GM10266 (cell line): ENCODE data around the gene RAB10.

Experiments
- DNase-seq: peaks from one replicate; pipeline ENCODE4 v3.0.0; 2012; ENCODE audit errors: extremely low spot score
- TF ChIP-seq, protein P1 (sequence below): IDR thresholded peaks from 2 replicates; pipeline ENCODE4 v1.5.1; 2012; ENCODE audit warnings: mild to moderate bottlenecking, low read depth; ENCODE audit not compliant: control insufficient read depth, insufficient read depth; ENCODE audit errors: missing control alignments

Gene RAB10

DNA sequence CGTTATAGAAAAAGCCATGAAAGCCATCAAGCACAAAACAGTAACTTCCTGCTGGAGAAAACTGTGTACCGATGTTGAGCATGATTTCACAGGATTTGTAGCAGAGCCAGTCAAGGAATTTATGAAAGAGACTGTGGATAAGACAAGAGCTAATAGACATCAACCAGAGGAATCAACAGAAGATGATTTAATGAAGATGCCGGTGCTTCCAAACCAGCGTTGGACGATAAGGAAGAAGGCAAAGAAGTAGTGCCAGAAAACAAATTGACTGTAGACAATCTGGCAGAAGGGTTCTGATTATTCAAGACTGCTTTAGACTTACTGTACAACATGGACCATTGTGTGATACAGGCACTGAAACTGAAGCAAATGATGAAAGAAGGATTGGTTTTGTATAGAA, 89.5 kb downstream of the RAB10 start:
- no peak for DNase-seq
- TF ChIP-seq, protein P1, sequence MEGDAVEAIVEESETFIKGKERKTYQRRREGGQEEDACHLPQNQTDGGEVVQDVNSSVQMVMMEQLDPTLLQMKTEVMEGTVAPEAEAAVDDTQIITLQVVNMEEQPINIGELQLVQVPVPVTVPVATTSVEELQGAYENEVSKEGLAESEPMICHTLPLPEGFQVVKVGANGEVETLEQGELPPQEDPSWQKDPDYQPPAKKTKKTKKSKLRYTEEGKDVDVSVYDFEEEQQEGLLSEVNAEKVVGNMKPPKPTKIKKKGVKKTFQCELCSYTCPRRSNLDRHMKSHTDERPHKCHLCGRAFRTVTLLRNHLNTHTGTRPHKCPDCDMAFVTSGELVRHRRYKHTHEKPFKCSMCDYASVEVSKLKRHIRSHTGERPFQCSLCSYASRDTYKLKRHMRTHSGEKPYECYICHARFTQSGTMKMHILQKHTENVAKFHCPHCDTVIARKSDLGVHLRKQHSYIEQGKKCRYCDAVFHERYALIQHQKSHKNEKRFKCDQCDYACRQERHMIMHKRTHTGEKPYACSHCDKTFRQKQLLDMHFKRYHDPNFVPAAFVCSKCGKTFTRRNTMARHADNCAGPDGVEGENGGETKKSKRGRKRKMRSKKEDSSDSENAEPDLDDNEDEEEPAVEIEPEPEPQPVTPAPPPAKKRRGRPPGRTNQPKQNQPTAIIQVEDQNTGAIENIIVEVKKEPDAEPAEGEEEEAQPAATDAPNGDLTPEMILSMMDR: no peak

DNA sequence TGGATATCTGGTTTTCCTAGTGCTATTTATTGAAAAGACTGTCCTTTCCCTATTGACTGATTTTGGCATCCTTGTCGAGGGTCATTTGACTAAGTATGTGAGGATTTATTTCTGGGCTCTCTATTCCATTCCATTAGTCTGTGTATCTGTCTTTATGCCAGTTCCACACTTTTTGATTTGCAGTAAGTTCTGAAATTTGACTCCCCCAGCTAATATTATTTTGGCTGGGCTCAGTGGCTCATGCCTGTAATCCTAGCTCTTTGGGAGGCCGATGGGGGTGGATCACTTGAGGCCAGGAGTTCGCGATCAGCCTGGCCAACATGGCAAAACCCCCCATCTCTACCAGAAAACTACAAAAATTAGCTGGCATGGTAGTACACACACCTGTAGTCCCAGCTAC, 92.2 kb downstream of the RAB10 start:
- TF ChIP-seq, protein P1: no peak
- no peak for DNase-seq

DNA sequence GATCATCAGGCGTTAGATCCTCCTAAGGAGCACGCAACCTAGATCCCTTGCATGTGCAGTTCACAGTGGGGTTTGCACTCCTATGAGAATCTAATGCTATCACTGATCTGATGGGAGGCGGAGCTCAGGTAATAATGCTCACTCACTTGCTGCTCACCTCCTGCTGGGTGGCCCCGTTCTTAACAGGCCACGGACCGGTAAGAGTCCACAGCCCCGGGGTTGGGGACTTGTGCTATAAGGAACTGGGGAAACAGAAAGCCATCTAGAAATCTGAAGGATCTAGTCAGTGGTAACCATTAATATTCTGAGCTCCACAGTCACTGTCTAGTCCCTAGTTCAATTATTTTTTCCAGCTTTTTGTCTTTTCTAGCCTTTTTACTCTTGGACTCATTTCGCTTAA, 94.3 kb downstream of the RAB10 start:
- TF ChIP-seq, protein P1: no peak

DNA sequence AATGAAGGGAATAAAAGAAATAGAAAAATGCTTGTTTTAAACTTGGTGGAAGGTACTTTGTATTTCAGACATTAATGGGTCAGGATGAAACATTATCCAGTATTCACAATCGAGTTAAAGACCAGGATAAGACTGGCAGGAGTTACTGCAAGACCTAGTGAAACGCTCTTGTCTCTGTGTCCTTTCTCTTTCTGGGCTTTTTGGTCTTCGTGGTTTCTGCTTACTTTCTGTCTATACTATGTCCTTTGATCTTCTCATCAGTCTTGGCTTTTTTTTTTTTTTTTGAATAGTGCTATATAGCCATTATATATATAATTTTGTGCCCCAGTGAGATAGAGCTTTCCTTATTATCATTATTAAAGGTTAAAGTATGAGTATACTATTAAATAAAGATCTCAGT, 96.9 kb downstream of the RAB10 start:
- DNase-seq: no peak
- TF ChIP-seq, protein P1: no peak

More for the DNA sequence above, 94.3 kb downstream of the RAB10 start:
- DNase-seq: no peak

DNA sequence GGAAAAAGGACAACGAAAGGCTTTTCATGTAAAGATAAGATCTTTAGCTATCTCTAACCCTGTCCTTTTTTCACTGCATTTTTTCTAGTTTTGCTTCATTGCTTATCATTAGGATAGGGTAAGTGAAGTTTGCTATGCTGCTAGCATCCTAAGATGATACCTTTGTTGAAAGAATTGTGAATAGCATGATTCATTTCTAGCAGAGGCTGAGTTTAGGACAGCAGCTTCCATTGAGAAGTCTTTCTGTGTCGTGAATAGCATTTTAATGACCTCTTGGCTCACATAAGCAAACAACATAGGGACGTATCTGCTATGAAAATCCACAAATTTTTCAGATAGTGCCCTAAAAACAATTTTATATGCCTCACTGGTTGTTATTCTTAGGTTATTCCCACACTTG, 102.6 kb downstream of the RAB10 start:
- no peak for DNase-seq
- TF ChIP-seq, protein P1: no peak

DNA sequence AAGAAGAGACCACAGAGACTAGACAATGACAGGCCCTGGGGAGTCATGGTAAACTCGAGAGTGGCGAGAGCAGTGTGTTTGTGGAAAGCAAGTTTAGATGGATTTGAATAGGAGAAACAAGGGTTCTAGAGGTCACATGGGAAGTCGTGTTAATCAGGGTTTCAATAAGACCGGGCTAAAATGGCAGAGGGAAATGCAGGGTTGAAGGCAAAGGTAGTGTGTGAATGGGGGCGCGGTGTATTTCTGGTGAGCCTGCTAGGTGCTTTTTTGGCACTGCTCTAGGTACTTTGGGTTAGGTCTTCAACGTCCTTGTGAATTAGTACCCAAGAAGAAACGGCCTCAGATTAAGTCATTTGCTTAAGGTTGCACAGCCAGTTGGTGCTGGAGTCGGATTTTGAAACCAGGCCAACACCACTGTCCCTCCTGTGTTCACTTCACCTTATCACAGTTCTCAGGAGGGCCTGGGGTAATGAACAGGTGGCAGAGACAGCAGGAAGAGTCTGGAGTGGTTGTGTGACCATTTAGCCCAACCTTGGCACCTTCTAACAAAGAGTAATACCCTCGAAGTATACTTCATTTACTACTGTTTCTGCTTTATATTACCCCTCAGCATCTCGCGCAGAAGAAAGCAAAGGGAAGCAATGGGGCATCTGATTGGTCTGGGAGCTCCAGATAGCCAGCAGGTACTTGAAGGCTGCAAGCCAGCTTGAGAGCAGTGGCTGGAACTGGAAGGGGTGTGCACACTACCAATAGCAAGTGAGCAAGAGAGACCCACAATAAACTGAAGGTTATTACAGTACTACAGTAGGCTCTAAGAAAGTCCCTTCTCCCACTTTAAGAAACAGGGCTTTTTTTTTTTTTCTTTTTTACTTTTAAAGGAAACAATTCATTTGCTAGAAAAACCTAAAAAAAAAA, 105.6 kb downstream of the RAB10 start:
- no peak for DNase-seq

More for the DNA sequence above, 105.6 kb downstream of the RAB10 start:
- TF ChIP-seq, protein P1: no peak
